GM21526 (cell line): ENCODE measurements around the gene SNX2.

Experiments used
- ATAC-seq: cut with Tn5 transposase; IDR thresholded peaks from one replicate; pipeline ENCODE4 v1.9.1; 2021; ENCODE audit warnings: moderate library complexity; ENCODE audit not compliant: unreplicated experiment, low FRiP score

SNX2 gene

GRCh38 chr5:122770477-122770876 is 4.4 kb upstream of the SNX2 start:
- ATAC-seq = no peak

DNA sequence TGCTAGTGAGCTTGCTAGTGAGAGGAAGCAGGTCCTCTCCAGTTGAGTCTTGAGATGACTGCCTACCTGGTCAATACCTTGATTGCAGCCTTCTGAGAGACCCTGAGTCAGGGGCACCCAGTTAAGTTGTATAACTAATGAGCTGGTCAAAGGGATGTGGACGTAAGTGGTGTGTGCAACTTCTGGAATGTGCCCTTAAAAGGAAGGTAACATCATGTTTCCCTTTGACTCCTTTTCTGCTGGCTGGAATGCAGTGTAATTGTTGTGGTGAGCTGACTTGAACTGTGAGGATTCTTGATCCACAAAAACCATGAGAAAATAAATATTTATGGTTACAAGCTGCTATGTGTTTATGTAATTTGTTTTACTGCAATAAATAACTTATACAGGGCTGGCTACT is 2.4 kb upstream of the SNX2 start:
- ATAC-seq = no peak

- no peak for ATAC-seq
These were observed 1.3 kb upstream of the SNX2 start for GRCh38 chr5:122773619-122774018.

DNA sequence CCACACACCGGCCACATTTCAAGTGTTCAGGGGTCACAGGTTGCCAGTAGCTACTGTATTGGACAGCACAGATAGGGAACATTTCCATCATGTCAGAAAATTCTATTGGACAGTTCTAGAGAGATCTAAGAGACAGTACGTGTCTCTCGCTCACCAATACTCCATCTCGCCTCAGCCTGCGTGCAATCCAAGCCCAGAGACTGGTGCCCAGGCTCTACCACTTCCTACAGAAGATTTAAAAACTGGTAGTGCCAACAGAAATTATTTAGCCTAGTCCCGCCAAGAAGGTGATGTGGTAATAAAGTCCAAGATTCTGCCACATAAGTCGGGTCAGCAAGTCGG is 390 bp upstream of the SNX2 start:
- peak; percentile 24 for ATAC-seq

- no peak for ATAC-seq
These were observed 966 bp downstream of the SNX2 start for GRCh38 chr5:122775550-122776542.

DNA sequence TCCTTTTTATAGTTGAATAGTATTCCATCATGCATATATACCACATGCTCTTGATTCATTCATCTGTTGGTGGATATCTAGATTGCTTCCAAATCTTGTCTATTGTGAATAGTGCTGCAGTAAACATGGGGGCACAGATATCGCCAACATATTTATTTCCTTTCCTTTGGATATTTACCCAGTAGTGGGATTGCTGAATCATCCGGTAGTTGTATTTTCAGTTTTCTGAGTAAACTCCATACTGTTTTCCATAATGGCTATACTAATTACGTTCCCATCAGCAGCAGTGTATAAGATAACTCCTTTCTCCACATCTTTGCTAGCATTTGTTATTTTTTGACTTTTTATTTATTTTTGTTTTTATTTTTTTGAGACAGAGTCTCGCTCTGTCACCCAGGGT is 3.3 kb downstream of the SNX2 start:
- no peak for ATAC-seq

- no peak for ATAC-seq
These were observed 4.6 kb downstream of the SNX2 start for GRCh38 chr5:122779451-122779850.

DNA sequence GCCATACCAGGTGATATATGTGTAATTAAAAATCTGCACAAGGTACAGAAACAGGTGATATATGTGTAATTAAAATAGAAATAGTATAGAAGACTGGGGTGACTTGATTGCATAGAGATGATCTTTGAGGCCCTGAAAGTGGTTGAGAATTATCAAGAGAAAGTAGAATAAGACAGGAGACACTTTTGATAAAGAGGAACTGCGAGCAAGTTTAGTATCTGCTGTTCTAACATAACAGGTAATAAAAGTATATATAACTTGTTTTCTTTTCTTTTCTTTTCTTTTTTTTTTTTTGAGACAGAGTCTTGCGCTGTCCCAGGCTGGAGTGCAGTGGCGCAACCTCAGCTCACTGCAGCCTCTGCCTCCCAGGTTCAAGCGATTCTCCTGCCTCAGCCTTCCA is 5.4 kb downstream of the SNX2 start:
- no peak for ATAC-seq

- no peak for ATAC-seq
These were observed 6.6 kb downstream of the SNX2 start for GRCh38 chr5:122781465-122781864.

- ATAC-seq = no peak
These were observed 10.4 kb downstream of the SNX2 start for GRCh38 chr5:122785294-122785693.

DNA sequence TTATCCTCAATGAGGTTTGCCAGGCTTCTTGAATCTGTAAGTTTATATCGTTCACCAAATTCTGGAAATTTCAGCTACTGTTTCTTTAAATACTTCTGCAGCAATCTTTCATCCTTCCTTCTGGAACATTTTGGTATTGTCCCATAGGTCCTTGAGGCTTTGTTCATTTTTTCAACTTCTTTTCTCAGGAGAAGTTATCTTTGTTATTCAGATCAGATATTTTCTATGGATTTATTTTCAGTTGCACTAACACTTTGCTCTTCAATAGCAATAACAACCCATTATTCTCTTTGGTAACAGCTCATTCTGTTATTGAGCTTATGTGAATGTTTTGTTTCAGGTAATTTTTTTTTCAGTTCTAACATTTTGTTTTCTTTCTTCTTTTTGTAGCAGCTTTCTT is 13.5 kb downstream of the SNX2 start:
- no peak for ATAC-seq

- no peak for ATAC-seq
These were observed 14.1 kb downstream of the SNX2 start for GRCh38 chr5:122788996-122789395.

- no peak for ATAC-seq
These were observed 14.7 kb downstream of the SNX2 start for GRCh38 chr5:122789461-122790171.

- no peak for ATAC-seq
These were observed 15.6 kb downstream of the SNX2 start for GRCh38 chr5:122790354-122791103.

- ATAC-seq = no peak
These were observed 30.6 kb downstream of the SNX2 start for GRCh38 chr5:122805481-122805880.

GRCh38 chr5:122810405-122810804 is 35.5 kb downstream of the SNX2 start:
- no peak for ATAC-seq

DNA sequence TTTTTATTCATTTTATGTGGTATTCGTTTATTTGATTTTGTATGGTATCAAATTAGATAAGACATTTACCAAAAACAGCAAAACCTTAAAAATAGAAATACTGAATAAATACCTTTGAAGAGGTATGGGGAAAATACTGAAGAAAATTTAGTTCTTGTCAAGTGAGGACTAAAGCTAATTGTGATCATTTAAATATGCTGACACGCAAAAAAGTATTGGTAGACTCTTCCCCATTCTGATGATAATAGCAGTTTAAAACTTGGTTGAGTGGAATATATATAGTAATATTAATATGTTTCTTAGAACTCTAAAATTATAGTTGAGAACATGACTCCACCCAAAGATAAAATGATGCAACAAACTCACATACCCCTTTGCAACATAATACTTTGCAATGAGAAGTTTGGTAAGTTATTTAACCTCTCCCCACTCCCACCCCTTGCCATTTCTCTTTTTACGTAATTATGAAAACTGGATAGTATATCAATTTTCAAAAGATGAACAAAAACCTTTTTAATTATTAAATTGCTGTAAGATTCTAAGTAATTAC is 40.4 kb downstream of the SNX2 start:
- no peak for ATAC-seq

GRCh38 chr5:122816756-122817155 is 41.9 kb downstream of the SNX2 start:
- no peak for ATAC-seq

DNA sequence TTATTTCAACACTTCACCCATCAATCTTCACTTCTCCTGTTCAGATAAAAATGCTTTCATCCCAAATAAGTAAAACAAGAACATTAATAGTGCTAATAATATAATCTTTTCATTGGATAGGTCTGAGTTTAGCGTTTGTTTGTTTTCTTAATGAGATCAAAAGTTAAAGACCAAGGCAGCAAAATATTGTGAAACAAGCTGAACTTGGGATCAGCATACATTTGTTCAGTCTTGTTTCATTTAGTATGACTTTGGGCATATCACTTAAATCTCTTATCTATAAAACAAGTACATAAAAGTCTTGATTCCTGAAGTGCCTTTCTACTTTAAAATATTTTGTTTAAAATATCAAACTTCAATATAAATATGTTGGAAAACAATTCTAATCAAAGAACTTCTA is 57.1 kb downstream of the SNX2 start:
- ATAC-seq = no peak

DNA sequence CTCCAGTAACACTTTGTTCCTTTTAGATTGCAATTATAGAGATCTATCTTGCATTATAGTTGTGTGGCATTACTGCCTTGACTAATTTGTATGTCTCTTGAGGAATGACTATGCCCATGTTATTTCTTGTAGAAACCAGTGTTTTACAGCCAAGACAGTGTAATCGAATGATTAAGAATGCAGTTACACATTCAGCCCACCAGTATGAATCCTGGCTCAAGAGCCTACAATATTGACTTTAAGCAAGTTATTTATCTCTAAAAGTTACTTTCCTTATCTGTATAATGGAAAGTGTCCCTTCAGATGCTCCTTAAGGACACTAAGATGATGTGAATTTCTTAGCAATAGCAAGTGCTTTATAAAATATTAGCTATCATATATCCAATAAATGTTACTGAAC is 60.8 kb downstream of the SNX2 start:
- ATAC-seq = no peak

DNA sequence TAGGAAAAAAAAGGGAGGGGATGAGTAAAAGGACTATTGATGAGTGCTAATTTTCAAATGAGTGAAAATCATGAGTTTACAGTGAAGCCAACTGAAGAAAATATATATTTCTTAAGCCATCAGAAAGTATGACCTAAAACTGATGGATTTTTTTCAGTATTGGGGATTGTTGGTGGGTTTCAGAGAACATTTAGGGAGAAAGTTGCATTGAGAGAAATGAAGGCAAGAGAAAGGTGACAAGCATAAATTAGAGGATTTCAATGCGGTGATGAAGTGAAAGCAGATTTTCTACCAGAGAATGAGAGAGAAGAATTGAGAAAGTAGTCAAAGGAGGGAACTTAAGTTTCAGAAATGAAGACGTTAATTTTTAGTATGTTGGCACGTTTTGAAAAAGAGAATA is 62.1 kb downstream of the SNX2 start:
- ATAC-seq = no peak
